HT1080 (cell line): ENCODE measurements around the gene ELFN1. TPM values are rescaled to one million over a fixed set of nuclear protein-coding genes. Genes with fewer than 3 reads are reported as not detected.

Source experiments
- DNase-seq: peaks from one replicate; pipeline ENCODE4 v3.0.0-alpha.2; 2015; ENCODE audit warnings: low read depth
- total RNA-seq: library from RNA; depleted of rRNA; stranded (reverse); fragments of >200 nt; shearing (Covaris generic); gene quantifications from 2 replicates; pipeline ENCODE4 v1.2.3, GENCODE V29; 2014; rRNA removed

ELFN1 gene
- total RNA-seq, 1 experiment from 2014 or later = 11.1 TPM

- no peak for DNase-seq
Observed at GRCh38 chr7:1785839-1786238, 115.8 kb downstream of the ELFN1 start.

GRCh38 chr7:1787241-1787640 lies 117.2 kb downstream of the ELFN1 start:
- no peak for DNase-seq

GRCh38 chr7:1787681-1788235 lies 117.7 kb downstream of the ELFN1 start:
- DNase-seq = no peak

GRCh38 chr7:1794888-1795542 lies 124.9 kb downstream of the ELFN1 start:
- DNase-seq = peak; percentile 39

Other genes with a start within 250 kb of the ELFN1 start
- 9.5 and 12.6 TPM in 2 replicates for gene MICALL2, start 210.8 kb upstream of the ELFN1 start, total RNA-seq
- gene INTS1, start 165.9 kb upstream of the ELFN1 start, total RNA-seq = 72.9 and 82.4 TPM in 2 replicates
- 20.9 and 21.9 TPM in 2 replicates for gene MAFK, start 139.6 kb upstream of the ELFN1 start, total RNA-seq
- gene TMEM184A, start 114.1 kb upstream of the ELFN1 start, total RNA-seq = 1.1 and 1.5 TPM in 2 replicates
- gene PSMG3, start 100.2 kb upstream of the ELFN1 start, total RNA-seq = 72.1 and 97.7 TPM in 2 replicates